ENCODE results near the gene CCNB2.
"Not testable (repeated sequence)": the region's sequence is repeated elsewhere in the genome, so short reads cannot be mapped to it uniquely, and the experiment has no call there.

The CCNB2 gene

GRCh38 chr15:59104912-59105732 lies at the start of gene CCNB2:
TSS of gene CCNB2 (plus strand) at chr15:59105146. CDS start at chr15:59105269, 123 bp downstream.
- peak; percentile 70 for DNase-seq (ENCODE audit: low read depth)

- no peak for DNase-seq (ENCODE audit: low read depth)
Measured at GRCh38 chr15:59059076-59059597, 45.8 kb upstream of the CCNB2 start.

- DNase-seq (ENCODE audit: low read depth) = no peak
Measured at GRCh38 chr15:59060348-59060747, 44.6 kb upstream of the CCNB2 start.

GRCh38 chr15:59063042-59063441 lies 41.9 kb upstream of the CCNB2 start:
- no peak for DNase-seq (ENCODE audit: low read depth)

- no peak for DNase-seq (ENCODE audit: low read depth)
Measured at GRCh38 chr15:59069430-59069829, 35.5 kb upstream of the CCNB2 start.

GRCh38 chr15:59074607-59075006 lies 30.3 kb upstream of the CCNB2 start:
- no peak for DNase-seq (ENCODE audit: low read depth)

- no peak for DNase-seq (ENCODE audit: low read depth)
Measured at GRCh38 chr15:59087731-59088130, 17.2 kb upstream of the CCNB2 start.

- DNase-seq (ENCODE audit: low read depth) = no peak
Measured at GRCh38 chr15:59094077-59094476, 10.9 kb upstream of the CCNB2 start.

- no peak for DNase-seq (ENCODE audit: low read depth)
Measured at GRCh38 chr15:59096429-59096828, 8.5 kb upstream of the CCNB2 start.

- DNase-seq (ENCODE audit: low read depth) = no peak
Measured at GRCh38 chr15:59099162-59099685, 5.7 kb upstream of the CCNB2 start.

- no peak for DNase-seq (ENCODE audit: low read depth)
Measured at GRCh38 chr15:59104602-59104911, 389 bp upstream of the CCNB2 start.

GRCh38 chr15:59105854-59106253 lies 908 bp downstream of the CCNB2 start:
- no peak for DNase-seq (ENCODE audit: low read depth)

GRCh38 chr15:59111251-59111650 lies 6.3 kb downstream of the CCNB2 start:
- no peak for DNase-seq (ENCODE audit: low read depth)

GRCh38 chr15:59115047-59115446 lies 10.1 kb downstream of the CCNB2 start:
- DNase-seq (ENCODE audit: low read depth) = no peak

GRCh38 chr15:59116141-59116540 lies 11.2 kb downstream of the CCNB2 start:
- no peak for DNase-seq (ENCODE audit: low read depth)

GRCh38 chr15:59116771-59117170 lies 11.8 kb downstream of the CCNB2 start:
- no peak for DNase-seq (ENCODE audit: low read depth)

- no peak for DNase-seq (ENCODE audit: low read depth)
Measured at GRCh38 chr15:59119625-59120024, 14.7 kb downstream of the CCNB2 start.

GRCh38 chr15:59120937-59121336 lies 16.0 kb downstream of the CCNB2 start:
- DNase-seq (ENCODE audit: low read depth) = no peak

GRCh38 chr15:59124261-59124660 lies 19.3 kb downstream of the CCNB2 start:
- no peak for DNase-seq (ENCODE audit: low read depth)

- DNase-seq (ENCODE audit: low read depth) = not testable (repeated sequence)
Measured at GRCh38 chr15:59125683-59126082, 20.7 kb downstream of the CCNB2 start.

- DNase-seq (ENCODE audit: low read depth) = not testable (repeated sequence)
Measured at GRCh38 chr15:59127255-59127654, 22.3 kb downstream of the CCNB2 start.

- no peak for DNase-seq (ENCODE audit: low read depth)
Measured at GRCh38 chr15:59131456-59131855, 26.5 kb downstream of the CCNB2 start.

- no peak for DNase-seq (ENCODE audit: low read depth)
Measured at GRCh38 chr15:59131969-59132562, 27.1 kb downstream of the CCNB2 start.

Measured in activated T-helper 1 cell treated with Interleukin-2 at 50 U/mL for 16 hours (primary cell).